HepG2 (cell line): ENCODE measurements around the gene PIGL. TPM values are rescaled to one million over a fixed set of nuclear protein-coding genes. Genes with fewer than 3 reads are reported as not detected.

Experiments used
- ATAC-seq: fragments of 200-7000 bp; cut with Tn5 transposase; 3 replicates; pipeline ENCODE4 v1.9.1; 2020; ENCODE audit warnings: mild to moderate bottlenecking, moderate library complexity
- BruUV-seq: library from RNA; stranded (reverse); fragments of 400-500 nt; replicated peaks from 2 replicates; lab custom pipeline; 2021; lab: Mats Ljungman, UMichigan
- CTCF ChIA-PET: fragments of 300-600 bp; formaldehyde crosslinking; extraction: SDS; loops from one replicate; lab custom pipeline; 2021; ENCODE audit warnings: low total read pairs, inconsistent platforms, low intra/inter-chr PET ratio; lab: Yijun Ruan, JAX
- POLR2A ChIA-PET: fragments of 350-600 bp; sonication (Branson Sonifier 250); formaldehyde crosslinking; loops from one replicate; lab custom pipeline; 2020; ENCODE audit warnings: antibody characterized with exemption, inconsistent platforms; lab: Yijun Ruan, JAX
- DNase-seq: peaks from one replicate; pipeline ENCODE4 v3.0.0-alpha.2; 2015; ENCODE audit warnings: low spot score
- FAIRE-seq: peaks from 3 replicates; lab custom pipeline; 2011; peaks lifted over from hg19 to GRCh38; lab: Jason Lieb, UNC
- H2AFZ ChIP-seq: one replicate; pipeline ENCODE4 v1.6.1; 2011; ENCODE audit warnings: low read length, inconsistent platforms
- H3K27ac ChIP-seq: fragments of 300-600 bp; 3 replicates; pipeline ENCODE4 v1.8.0; 2011; ENCODE audit warnings: mixed run types, mild to moderate bottlenecking, mixed read lengths, low read length, inconsistent platforms; ENCODE audit not compliant: insufficient read depth; ENCODE audit errors: extremely low read length
- H3K27me3 ChIP-seq, 2 experiments: fragments of 200-600 bp in 1 of 2; 2 replicates in 1 of 2; 3 replicates in 1 of 2; pipeline versions ENCODE4 v1.6.0 to v1.8.0; 2011; ENCODE audit warnings: low read length in 2 of 2, mild to moderate bottlenecking in 2 of 2, moderate library complexity in 2 of 2, inconsistent platforms in 1 of 2; ENCODE audit not compliant: insufficient read depth in 2 of 2, control insufficient read depth in 1 of 2
- H3K36me3 ChIP-seq, 2 experiments: fragments of 200-600 bp in 1 of 2; replicated peaks in 1 of 2; 2 replicates in 1 of 2; 3 replicates in 1 of 2; pipeline versions ENCODE4 v1.5.1 to v1.8.0; 2011; ENCODE audit warnings: low read length in 2 of 2, inconsistent platforms in 1 of 2; ENCODE audit not compliant: insufficient read depth in 2 of 2, control insufficient read depth in 1 of 2
- H3K4me1 ChIP-seq: 2 replicates; pipeline ENCODE4 v1.5.1; 2012; ENCODE audit warnings: low read length, inconsistent platforms; ENCODE audit not compliant: insufficient read depth
- H3K4me2 ChIP-seq: 2 replicates; pipeline ENCODE4 v1.6.0; 2011; ENCODE audit warnings: low read depth, low read length, inconsistent platforms
- H3K4me3 ChIP-seq, 3 experiments: fragments of 200-600 bp in 1 of 3; sonication (generic), shearing (Covaris generic) in 1 of 3; replicated peaks in 1 of 3; 2 replicates each; pipeline ENCODE4 v1.5.1; 2011 to 2016; ENCODE audit warnings: low read length in 3 of 3, inconsistent platforms in 2 of 3, low read depth in 2 of 3, mild to moderate bottlenecking in 2 of 3, control low read depth in 1 of 3, mixed read lengths in 1 of 3; ENCODE audit not compliant: insufficient read depth in 1 of 3
- H3K79me2 ChIP-seq: one replicate; pipeline ENCODE4 v1.6.1; 2011; ENCODE audit warnings: low read length, inconsistent platforms; ENCODE audit not compliant: insufficient read depth
- H3K9ac ChIP-seq: 2 replicates; pipeline ENCODE4 v1.6.0; 2011; ENCODE audit warnings: mild to moderate bottlenecking, low read depth, low read length, inconsistent platforms; ENCODE audit not compliant: insufficient read depth
- H3K9me3 ChIP-seq: 2 replicates; pipeline ENCODE4 v1.5.1; 2012; ENCODE audit warnings: mild to moderate bottlenecking, low read length
- H4K20me1 ChIP-seq: 2 replicates; pipeline ENCODE4 v1.6.0; 2011; ENCODE audit warnings: inconsistent platforms, mild to moderate bottlenecking, low read length, moderate library complexity; ENCODE audit not compliant: insufficient read depth
- EHMT2 ChIP-seq: fragments of 200-600 bp; sonication (generic); IDR thresholded peaks from 2 replicates; pipeline ENCODE4 v1.7.0; 2017; ENCODE audit warnings: antibody characterized with exemption, low read depth, low read length, borderline replicate concordance
- KDM1A ChIP-seq: IDR thresholded peaks from 2 replicates; pipeline ENCODE4 v1.6.1; 2016; ENCODE audit warnings: missing compliant biosample characterization
- KLF9 ChIP-seq: IDR thresholded peaks from 2 replicates; pipeline ENCODE4 v1.6.1; 2016; ENCODE audit warnings: low read depth
- MIXL1 ChIP-seq: IDR thresholded peaks from 2 replicates; pipeline ENCODE4 v1.6.1; 2016
- MXI1 ChIP-seq: IDR thresholded peaks from 3 replicates; pipeline ENCODE4 v1.6.1; 2012; ENCODE audit warnings: low read depth, low read length, inconsistent platforms, borderline replicate concordance
- RAD51 ChIP-seq: fragments of 450-650 bp; IDR thresholded peaks from 2 replicates; pipeline ENCODE4 v1.6.1; 2016; ENCODE audit warnings: borderline replicate concordance
- RARG ChIP-seq: sonication (generic); formaldehyde crosslinking; IDR thresholded peaks from 2 replicates; pipeline ENCODE4 v1.4.0; 2020; ENCODE audit warnings: low read depth, mild to moderate bottlenecking, missing genetic modification reagents
- ZNF142 ChIP-seq: sonication (generic); formaldehyde crosslinking; IDR thresholded peaks from 2 replicates; pipeline ENCODE4 v1.4.0; 2020; ENCODE audit warnings: missing genetic modification reagents
- ZNF256 ChIP-seq: sonication (generic); formaldehyde crosslinking; conservative IDR thresholded peaks from 2 replicates; pipeline ENCODE4 v1.4.0; 2020; ENCODE audit warnings: missing genetic modification reagents
- ZNF615 ChIP-seq: sonication (generic); formaldehyde crosslinking; IDR thresholded peaks from 2 replicates; pipeline ENCODE4 v1.5.0; 2020; ENCODE audit warnings: mild to moderate bottlenecking, missing genetic modification reagents, borderline replicate concordance
- ZNF646 ChIP-seq: sonication (generic); formaldehyde crosslinking; IDR thresholded peaks from 2 replicates; pipeline ENCODE4 v1.9.0; 2021; ENCODE audit warnings: mild to moderate bottlenecking, missing genetic modification reagents
- ZNF761 ChIP-seq: sonication (generic); formaldehyde crosslinking; conservative IDR thresholded peaks from 2 replicates; pipeline ENCODE4 v1.4.0; 2020; ENCODE audit warnings: mild to moderate bottlenecking, missing genetic modification reagents
- ZSCAN25 ChIP-seq: sonication (generic); formaldehyde crosslinking; IDR thresholded peaks from 2 replicates; pipeline ENCODE4 v1.8.0; 2022; ENCODE audit warnings: mild to moderate bottlenecking, missing genetic modification reagents
- WGBS: methylation state at CpG from one replicate; pipeline ENCODE4 v1.1.6; 2017; ENCODE audit warnings: low lambda C conversion rate; 5-methylcytosine and 5-hydroxymethylcytosine counted together
- in situ Hi-C: cut with HindIII; loops from 2 replicates; pipeline ENCODE4 v1.10.0; 2017; ENCODE audit warnings: low pct_unique_long_range_greater_than_20kb; ENCODE audit not compliant: extremely low pct_ligation_motif_present
- intact Hi-C: fragments of 100-400 bp; cut with micrococcal nuclease; formaldehyde crosslinking; loops from one replicate; pipeline ENCODE4 v1.10.0; 2022; ENCODE audit not compliant: unreplicated experiment
- polyA plus RNA-seq, 8 experiments: library from polyadenylated mRNA; depleted of rRNA in 3 of 8; stranded (reverse) in 7 of 8; unstranded in 1 of 8; fragments of >200 nt; fragmentation: Illumina TruSeq in 4 of 8; extraction: Trizol in 4 of 8; gene quantifications; 2 replicates each; pipeline versions ENCODE4 v1.2.1 to v1.2.3, GENCODE V29; 2011 to 2016; ENCODE audit warnings: low read depth in 4 of 8, missing spikeins in 1 of 8, mixed read lengths in 1 of 8; ENCODE audit not compliant: insufficient read depth in 1 of 8
- total RNA-seq, 5 experiments: library from RNA; depleted of rRNA; stranded (reverse); fragments of >200 nt; fragmentation: Illumina TruSeq; extraction: Trizol; gene quantifications; 2 replicates each; pipeline ENCODE4 v1.2.3, GENCODE V29; 2016; ENCODE audit warnings: low read depth in 1 of 5

Gene PIGL
- total and polyA plus RNA-seq, 2 of the 13 experiments (the other 11 are each of a cell fraction or from before 2014, with no cell fraction given) = 28.5 to 63.8 TPM

GRCh38 chr17:16178836-16179235 lies 38.2 kb upstream of the PIGL start:
- no peak overlapping the region for H3K4me2 ChIP-seq
- H2AFZ ChIP-seq = no peak overlapping the region
- FAIRE-seq (no peak), DNase-seq (no peak), ATAC-seq (no peak)
- H3K27me3 ChIP-seq = no peaks in the 10 kb centered on the region; a peak in 1 of 5 replicates
- CTCF ChIA-PET = no interaction called here
- 95% methylated on average over 5 of the region's 5 CpGs for WGBS
- BruUV-seq = no TSS peak
- H4K20me1 ChIP-seq = peaks cover 3% of the 10 kb centered on the region; the same call in 1 of the 2 replicates
- in situ Hi-C loops (no loop called here), intact Hi-C loops (no loop called here)
- H3K9ac ChIP-seq = no peak overlapping the region
- POLR2A ChIA-PET = no interaction called here
- peaks cover 72% of the 10 kb centered on the region for H3K79me2 ChIP-seq
- no peak overlapping the region for H3K4me3 ChIP-seq
- H3K4me1 ChIP-seq = no peaks in the 10 kb centered on the region
- H3K36me3 ChIP-seq = peaks cover 0 to 12% of the 10 kb centered on the region in 2 experiments; a peak in 4 of 5 replicates
- H3K9me3 ChIP-seq = no peaks in the 10 kb centered on the region
- H3K27ac ChIP-seq = no peak overlapping the region
- TF ChIP-seq KDM1A (CRISPR knock-in tag) (no peak), ZNF615 (CRISPR knock-in tag) (no peak), ZNF761 (no peak), RAD51 (no peak), KLF9 (CRISPR knock-in tag) (no peak), MXI1 (no peak), MIXL1 (no peak), ZNF646 (CRISPR knock-in tag) (no peak), EHMT2 (no peak), ZNF256 (CRISPR knock-in tag) (no peak), ZNF142 (CRISPR knock-in tag) (no peak), ZSCAN25 (CRISPR knock-in tag) (no peak), RARG (CRISPR knock-in tag) (no peak)
